H54 (cell line): ENCODE measurements around the gene AGAP3.

Experiments
- DNase-seq: peaks from one replicate; pipeline ENCODE4 v3.0.0; 2011; ENCODE audit warnings: low spot score, mixed read lengths; ENCODE audit not compliant: insufficient read length
- FAIRE-seq: peaks from 3 replicates; lab custom pipeline; 2011; peaks lifted over from hg19 to GRCh38; lab: Jason Lieb, UNC
- POLR2A ChIP-seq: IDR thresholded peaks from 2 replicates; pipeline ENCODE4 v1.6.1; 2011; ENCODE audit warnings: low read depth, mild to moderate bottlenecking, low read length

The AGAP3 gene

GRCh38 chr7:151126491-151127137 is 40.3 kb downstream of the AGAP3 start:
- FAIRE-seq: no peak

GRCh38 chr7:151128144-151128543 is 41.9 kb downstream of the AGAP3 start:
- DNase-seq (no peak), FAIRE-seq (no peak)
- TF ChIP-seq POLR2A: no peak

More at GRCh38 chr7:151126491-151127137, 40.3 kb downstream of the AGAP3 start:
- no peak for DNase-seq
- no peak for TF ChIP-seq POLR2A

- no peak for DNase-seq
- no peak for FAIRE-seq
- no peak for TF ChIP-seq POLR2A
Observed at GRCh38 chr7:151128716-151129115, 42.4 kb downstream of the AGAP3 start.

- FAIRE-seq: no peak
- TF ChIP-seq POLR2A: no peak
- DNase-seq: no peak
Observed at GRCh38 chr7:151129117-151129959, 43.1 kb downstream of the AGAP3 start.

- FAIRE-seq (no peak), DNase-seq (no peak)
- no peak for TF ChIP-seq POLR2A
Observed at GRCh38 chr7:151129960-151130591, 43.8 kb downstream of the AGAP3 start.

- DNase-seq (no peak), FAIRE-seq (no peak)
- no peak for TF ChIP-seq POLR2A
Observed at GRCh38 chr7:151130741-151131157, 44.5 kb downstream of the AGAP3 start.

- TF ChIP-seq POLR2A: no peak
- FAIRE-seq (no peak), DNase-seq (no peak)
Observed at GRCh38 chr7:151131224-151131591, 44.9 kb downstream of the AGAP3 start.

GRCh38 chr7:151131592-151132293 is 45.5 kb downstream of the AGAP3 start:
- no peak for TF ChIP-seq POLR2A
- DNase-seq: no peak
- FAIRE-seq: no peak

GRCh38 chr7:151132461-151133205 is 46.4 kb downstream of the AGAP3 start:
- FAIRE-seq (no peak), DNase-seq (no peak)
- no peak for TF ChIP-seq POLR2A

- no peak for DNase-seq
- FAIRE-seq: no peak
- no peak for TF ChIP-seq POLR2A
Observed at GRCh38 chr7:151133266-151133985, 47.2 kb downstream of the AGAP3 start.

GRCh38 chr7:151133986-151134742 is 47.9 kb downstream of the AGAP3 start:
- FAIRE-seq (no peak), DNase-seq (no peak)
- TF ChIP-seq POLR2A: no peak
